Transverse colon (tissue), 4 donors: Measurements from ENCODE around the gene BACE2. TPM values are rescaled to one million over a fixed set of nuclear protein-coding genes. Genes with fewer than 3 reads are reported as not detected.
"Not testable (repeated sequence)": the region's sequence is repeated elsewhere in the genome, so short reads cannot be mapped to it uniquely, and the experiment has no call there.

Source experiments
- DNase-seq: peaks from one replicate; pipeline ENCODE4 v3.0.0-alpha.2; 2019
- H3K27ac ChIP-seq, 4 donors: fragments of 200-600 bp; sonication (generic); 2 replicates each; pipeline ENCODE4 v1.5.1; 2016 to 2018; ENCODE audit warnings: inconsistent platforms in 4 of 4
- H3K27me3 ChIP-seq: fragments of 200-600 bp; sonication (generic); 2 replicates; pipeline ENCODE4 v1.5.1; 2017; ENCODE audit warnings: inconsistent platforms
- H3K36me3 ChIP-seq, 4 donors: fragments of 200-600 bp; sonication (generic); 2 replicates each; pipeline ENCODE4 v1.5.1; 2017 to 2019; ENCODE audit warnings: inconsistent platforms in 4 of 4
- H3K4me1 ChIP-seq, 4 donors: fragments of 200-600 bp; sonication (generic); 2 replicates each; pipeline ENCODE4 v1.5.1; 2017 to 2020; ENCODE audit warnings: inconsistent platforms in 4 of 4
- H3K4me3 ChIP-seq, 4 donors: fragments of 200-600 bp; sonication (generic); 1 replicate in 1 of 4; 2 replicates in 3 of 4; pipeline versions ENCODE4 v1.5.1 to v1.6.1; 2017 to 2019; ENCODE audit warnings: inconsistent platforms in 4 of 4
- H3K9me3 ChIP-seq, 2 donors: fragments of 200-600 bp; sonication (generic); 2 replicates each; pipeline ENCODE4 v1.5.1; 2017 to 2019; ENCODE audit warnings: inconsistent platforms in 2 of 2
- EP300 ChIP-seq: sonication (generic); formaldehyde crosslinking; IDR thresholded peaks from one replicate; pipeline ENCODE4 v1.6.1; 2017; ENCODE audit warnings: antibody characterized with exemption, low read depth
- POLR2A ChIP-seq: fragments of 450-650 bp; IDR thresholded peaks from one replicate; pipeline ENCODE4 v1.6.1; 2016; ENCODE audit warnings: antibody characterized with exemption, mild to moderate bottlenecking, moderate library complexity
- POLR2AphosphoS5 ChIP-seq, 3 donors: sonication (generic); formaldehyde crosslinking; IDR thresholded peaks; one replicate each; pipeline ENCODE4 v1.6.1; 2016; ENCODE audit warnings: antibody characterized with exemption in 3 of 3
- WGBS, 2 donors: methylation state at CpG; one replicate each; pipeline ENCODE4 v1.1.5; 2018; ENCODE audit warnings: low coverage in 1 of 2; 5-methylcytosine and 5-hydroxymethylcytosine counted together
- in situ Hi-C, 4 donors: fragments of 200-750 bp; cut with MboI; loops; one replicate each; pipeline versions ENCODE4 v1.15.0 to v1.15.1; 2017; ENCODE audit warnings: low sequenced_read_pairs in 3 of 4, low pct_ligation_motif_present in 1 of 4, low pct_unique_long_range_greater_than_20kb in 1 of 4
- intact Hi-C: fragments of 100-400 bp; cut with DNase I; formaldehyde crosslinking; loops from one replicate; pipeline ENCODE4 v1.15.1; 2023; ENCODE audit warnings: low total_unique reads
- total RNA-seq, 4 donors: library from RNA; depleted of rRNA; stranded (reverse); fragments of >200 nt; gene quantifications; one replicate each; pipeline ENCODE4 v1.1.0, GENCODE V29; 2016
- TF ChIP-seq, protein P1 (sequence below), 5 experiments: fragments of 200-600 bp in 3 of 5; fragments of 450-650 bp in 2 of 5; sonication (generic) in 3 of 5; IDR thresholded peaks; 1 replicate in 2 of 5; 2 replicates in 3 of 5; pipeline ENCODE4 v1.5.1; 2016 to 2017; ENCODE audit warnings: antibody characterized with exemption in 5 of 5, inconsistent platforms in 3 of 5, mild to moderate bottlenecking in 2 of 5, moderate library complexity in 1 of 5

The BACE2 gene
- total RNA-seq, 4 donors from 2014 or later, result 28.4 to 52.5 (median 43.9) TPM

- DNase-seq, result no peak
- H3K27me3 ChIP-seq, result no peaks in the 10 kb centered on the region
- H3K27ac ChIP-seq, result no peak overlapping the region
- no peaks in the 10 kb centered on the region for H3K9me3 ChIP-seq
- H3K36me3 ChIP-seq, result peaks cover 0 to 10% (median 0%) of the 10 kb centered on the region in 4 donors
- no peak overlapping the region for H3K4me3 ChIP-seq
- in situ Hi-C loops, result no loop called here
- peaks cover 0 to 9% (median 0%) of the 10 kb centered on the region in 4 donors for H3K4me1 ChIP-seq
- intact Hi-C loops, result no loop called here
- 29 to 40% methylated on average over 3 of the region's 3 CpGs for WGBS, 2 donors
- TF ChIP-seq POLR2AphosphoS5 (IDR thresholded peaks at IDR 0.05), result no peak
- TF ChIP-seq, protein P1, sequence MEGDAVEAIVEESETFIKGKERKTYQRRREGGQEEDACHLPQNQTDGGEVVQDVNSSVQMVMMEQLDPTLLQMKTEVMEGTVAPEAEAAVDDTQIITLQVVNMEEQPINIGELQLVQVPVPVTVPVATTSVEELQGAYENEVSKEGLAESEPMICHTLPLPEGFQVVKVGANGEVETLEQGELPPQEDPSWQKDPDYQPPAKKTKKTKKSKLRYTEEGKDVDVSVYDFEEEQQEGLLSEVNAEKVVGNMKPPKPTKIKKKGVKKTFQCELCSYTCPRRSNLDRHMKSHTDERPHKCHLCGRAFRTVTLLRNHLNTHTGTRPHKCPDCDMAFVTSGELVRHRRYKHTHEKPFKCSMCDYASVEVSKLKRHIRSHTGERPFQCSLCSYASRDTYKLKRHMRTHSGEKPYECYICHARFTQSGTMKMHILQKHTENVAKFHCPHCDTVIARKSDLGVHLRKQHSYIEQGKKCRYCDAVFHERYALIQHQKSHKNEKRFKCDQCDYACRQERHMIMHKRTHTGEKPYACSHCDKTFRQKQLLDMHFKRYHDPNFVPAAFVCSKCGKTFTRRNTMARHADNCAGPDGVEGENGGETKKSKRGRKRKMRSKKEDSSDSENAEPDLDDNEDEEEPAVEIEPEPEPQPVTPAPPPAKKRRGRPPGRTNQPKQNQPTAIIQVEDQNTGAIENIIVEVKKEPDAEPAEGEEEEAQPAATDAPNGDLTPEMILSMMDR (IDR thresholded peaks at IDR 0.05), result no peak
- no peak for TF ChIP-seq EP300
- no peak for TF ChIP-seq POLR2A
Observed at GRCh38 chr21:41235201-41235600, 67.2 kb downstream of the BACE2 start.

- peaks cover 0 to 9% (median 0%) of the 10 kb centered on the region in 4 donors for H3K4me1 ChIP-seq
- 90 to 95% methylated on average over 4 to 16 of the region's 16 CpGs for WGBS, 2 donors
- H3K27me3 ChIP-seq, result no peaks in the 10 kb centered on the region
- no peaks in the 10 kb centered on the region for H3K9me3 ChIP-seq
- TF ChIP-seq EP300 (no peak), POLR2AphosphoS5 (IDR thresholded peaks at IDR 0.05) (no peak), POLR2A (no peak)
- TF ChIP-seq, protein P1 (IDR thresholded peaks at IDR 0.05), result no peak
- intact Hi-C loops (no loop called here), in situ Hi-C loops (no loop called here)
- no peak for DNase-seq
- H3K36me3 ChIP-seq, result peaks cover 0 to 10% (median 0%) of the 10 kb centered on the region in 4 donors
- no peak overlapping the region for H3K4me3 ChIP-seq
- H3K27ac ChIP-seq, result no peak overlapping the region
Observed at GRCh38 chr21:41236352-41236973, 68.5 kb downstream of the BACE2 start.

DNA sequence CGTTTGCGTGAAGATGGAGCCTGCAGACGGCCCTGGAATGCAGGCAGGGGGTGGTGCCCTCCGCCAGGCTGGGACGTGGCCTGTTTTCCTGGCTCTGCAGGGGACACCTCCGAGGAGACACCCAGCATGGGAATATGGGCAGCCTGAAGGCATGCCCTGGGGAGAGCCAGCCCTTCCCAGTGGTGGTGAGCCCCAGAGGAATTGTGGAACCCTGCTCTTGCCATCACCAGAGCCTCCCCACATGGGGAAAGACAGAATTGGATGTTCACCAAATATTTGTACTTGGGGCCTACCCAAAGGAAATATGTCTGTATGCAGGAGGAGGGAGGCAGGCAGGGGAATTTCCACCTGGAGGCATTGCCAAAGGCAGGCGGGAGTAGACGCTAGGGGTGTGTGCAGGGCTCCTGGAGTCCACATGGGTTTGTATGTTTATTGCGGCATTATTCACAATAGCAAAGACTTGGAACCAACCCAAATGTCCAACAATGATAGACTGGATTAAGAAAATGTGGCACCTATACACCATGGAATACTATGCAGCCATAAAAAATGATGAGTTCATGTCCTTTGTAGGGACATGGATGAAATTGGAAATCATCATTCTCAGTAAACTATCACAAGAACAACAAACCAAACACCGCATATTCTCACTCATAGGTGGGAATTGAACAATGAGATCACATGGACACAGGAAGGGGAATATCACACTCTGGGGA lies 70.3 kb downstream of the BACE2 start:
- Histone ChIP-seq H3K36me3 (peaks cover 0 to 10% (median 0%) of the 10 kb centered on the region in 4 donors), H3K4me1 (peaks cover 0 to 19% (median 7%) of the 10 kb centered on the region in 4 donors)
- H3K27me3 ChIP-seq, DNase-seq, intact Hi-C loops, H3K27ac ChIP-seq, H3K4me3 ChIP-seq, in situ Hi-C loops, H3K9me3 ChIP-seq: not testable (repeated sequence)
- WGBS, 2 donors, result 86 to 92% methylated on average over 2 to 10 of the region's 10 CpGs

DNA sequence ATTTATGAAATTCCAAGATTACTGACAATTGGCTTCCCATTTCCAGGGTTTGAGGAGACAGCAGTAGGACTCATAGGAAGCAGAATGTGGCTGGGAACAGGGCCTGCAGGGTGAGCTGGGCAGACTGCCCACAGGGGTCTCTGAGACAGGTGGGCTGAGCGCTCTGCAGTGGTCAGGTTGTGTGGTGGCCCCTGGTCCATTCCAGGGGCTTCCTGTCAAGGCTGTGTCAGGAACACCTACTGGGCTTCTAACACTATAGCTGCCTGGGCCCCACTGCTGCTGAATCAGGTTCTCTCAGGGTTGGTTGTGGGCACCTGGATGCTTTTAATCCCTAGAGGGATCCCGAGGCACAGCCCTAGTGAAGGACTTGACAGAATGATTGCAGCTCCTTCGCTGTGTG lies 72.1 kb downstream of the BACE2 start:
- intact Hi-C loops, result no loop called here
- H3K27me3 ChIP-seq, result no peaks in the 10 kb centered on the region
- DNase-seq, result no peak

More for the DNA sequence above, 72.1 kb downstream of the BACE2 start:
- Histone ChIP-seq H3K9me3 (no peaks in the 10 kb centered on the region), H3K27ac (no peak overlapping the region), H3K36me3 (peaks cover 0 to 10% (median 0%) of the 10 kb centered on the region in 4 donors), H3K4me3 (no peak overlapping the region), H3K4me1 (peaks cover 0 to 11% (median 7%) of the 10 kb centered on the region in 4 donors)
- 97% methylated on average over 3 of the region's 3 CpGs; no CpG with 5 or more reads in 1 of the 2 donors for WGBS, 2 donors
- in situ Hi-C loops, result no loop called here
- TF ChIP-seq POLR2A (no peak), POLR2AphosphoS5 (IDR thresholded peaks at IDR 0.05) (no peak), EP300 (no peak)
- TF ChIP-seq, protein P1 (IDR thresholded peaks at IDR 0.05), result no peak
